Measurements from ENCODE around the gene DNAJC1. TPM values are rescaled to one million over a fixed set of nuclear protein-coding genes. Genes with fewer than 3 reads are reported as not detected.

Gene DNAJC1
- total and polyA plus RNA-seq, 2 of the 8 experiments (the other 6 are each of a cell fraction or from before 2014, with no cell fraction given) = 6.8 to 14.8 TPM

DNA sequence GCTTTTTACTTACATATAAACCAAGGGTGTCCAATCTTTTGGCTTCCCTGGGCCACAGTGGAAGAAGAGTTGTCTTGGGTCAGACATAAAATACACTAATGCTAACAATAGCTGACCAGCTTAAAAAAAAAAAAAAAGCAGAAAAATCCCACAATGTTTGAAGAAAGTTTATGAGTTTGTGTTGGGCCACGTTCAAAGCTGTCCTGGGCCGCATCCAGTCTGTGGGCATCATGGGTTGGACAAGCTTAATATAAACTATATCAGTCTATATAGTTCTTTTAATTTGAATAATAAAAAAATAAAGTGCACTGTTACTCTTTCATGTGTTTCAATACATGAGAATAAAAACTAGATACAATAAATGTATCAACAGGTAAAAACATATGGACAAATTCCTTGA, 179.9 kb downstream of the DNAJC1 start:
- Histone ChIP-seq H3K23me2 (ENCODE audit: low read depth, low read length) (no peaks in the 10 kb centered on the region), H3K56ac (replicated peaks; ENCODE audit: insufficient read length, low read depth, low read length) (no peak overlapping the region), H3K14ac (ENCODE audit: insufficient read length) (no peak overlapping the region), H3K9ac (replicated peaks in 1 of 4; ENCODE audit: extremely low read depth in 1 of 4, low read depth in 3 of 4, low read length in 3 of 4) (no peak overlapping the region), H2AFZ (ENCODE audit: low read length) (no peak overlapping the region), H3K4me1 (replicated peaks in 1 of 4; ENCODE audit: control insufficient read depth in 3 of 4, insufficient read depth in 4 of 4, low read length in 3 of 4) (no peaks in the 10 kb centered on the region), H3K36me3 (ENCODE audit: control insufficient read depth in 2 of 4, insufficient read depth in 4 of 4, low read length in 3 of 4) (peaks cover 0 to 2% (median 0%) of the 10 kb centered on the region in 4 experiments; a peak in 1 of 8 replicates), H3K4me2 (ENCODE audit: insufficient read depth in 1 of 2, low read depth in 2 of 2, low read length in 2 of 2) (no peak overlapping the region), H2BK12ac (ENCODE audit: low read depth, low read length) (no peak overlapping the region), H3K4ac (replicated peaks; ENCODE audit: insufficient read length, low read depth, low read length) (no peak overlapping the region), H2BK20ac (ENCODE audit: low read length) (no peak overlapping the region), H3K27ac (ENCODE audit: low read depth, low read length) (no peak overlapping the region), H3K27me3 (replicated peaks in 1 of 4; ENCODE audit: control insufficient read depth in 3 of 4, extremely low read depth in 1 of 4, insufficient read depth in 3 of 4, low read length in 3 of 4) (no peaks in the 10 kb centered on the region), H2BK15ac (ENCODE audit: low read length) (no peak overlapping the region), H4K5ac (ENCODE audit: insufficient read length, low read depth, low read length) (no peak overlapping the region), H2BK5ac (ENCODE audit: low read depth, low read length) (no peak overlapping the region), H4K20me1 (replicated peaks in 1 of 2; ENCODE audit: control insufficient read depth in 1 of 2, insufficient read depth in 2 of 2, low read length in 2 of 2) (no peaks in the 10 kb centered on the region), H3K23ac (ENCODE audit: insufficient read length) (no peak overlapping the region), H3K4me3 (ENCODE audit: extremely low read depth in 1 of 4, insufficient read depth in 2 of 4, low read depth in 3 of 4, low read length in 4 of 4) (no peak overlapping the region), H4K8ac (ENCODE audit: extremely low read depth, insufficient read depth, low read length) (no peak overlapping the region), H3K79me2 (ENCODE audit: control insufficient read depth in 1 of 2, insufficient read depth in 2 of 2, low read length in 2 of 2) (no peaks in the 10 kb centered on the region), H3K9me3 (ENCODE audit: insufficient read depth in 2 of 2, low read depth in 1 of 2, low read length in 1 of 2) (peaks cover 13 to 19% of the 10 kb centered on the region in 2 experiments), H3K79me1 (ENCODE audit: low read depth, low read length) (no peaks in the 10 kb centered on the region), H2AK5ac (ENCODE audit: low read depth, low read length) (no peak overlapping the region), H4K91ac (replicated peaks; ENCODE audit: insufficient read length, low read length) (no peak overlapping the region), H2BK120ac (replicated peaks; ENCODE audit: low read depth, low read length) (no peak overlapping the region), H3K18ac (ENCODE audit: extremely low read depth, low read length) (no peak overlapping the region)
- TF ChIP-seq YY1 (IDR thresholded peaks at IDR 0.05; ENCODE audit: low read depth, low read length) = no peak
- TF ChIP-seq FOSL1 (IDR thresholded peaks at IDR 0.05; ENCODE audit: insufficient read depth, low read depth, low read length) = no peak
- TF ChIP-seq TCF12 (IDR thresholded peaks at IDR 0.05; ENCODE audit: low read depth, low read length) = no peak
- no peak for TF ChIP-seq SUZ12 (IDR thresholded peaks at IDR 0.05; ENCODE audit: low read length)
- no peak for TF ChIP-seq EP300 (IDR thresholded peaks at IDR 0.05; ENCODE audit: borderline replicate concordance in 1 of 2, low read depth in 2 of 2, low read length in 2 of 2)
- no peak for TF ChIP-seq TAF7 (optimal IDR thresholded peaks at IDR 0.05; ENCODE audit: borderline replicate concordance, low read depth, low read length)
- TF ChIP-seq MAFK (IDR thresholded peaks at IDR 0.05; ENCODE audit: low read depth, low read length) = no peak
- TF ChIP-seq KDM5A (IDR thresholded peaks at IDR 0.05; ENCODE audit: low read length) = no peak
- TF ChIP-seq RXRA (IDR thresholded peaks at IDR 0.05; ENCODE audit: insufficient read depth, low read depth, low read length) = no peak
- ChIA-PET CTCF (ENCODE audit: partially characterized antibody) (interaction anchor here (0.6 to 1.4 kb wide), 2 partner anchors 30 to 286 kb away, joined by 3 to 4 read pairs; no protein-coding TSS in a partner anchor), POLR2A (ENCODE audit: partially characterized antibody) (no interaction called here)
- FAIRE-seq = no peak
- DNase-seq (ENCODE audit: low read depth in 1 of 2, low spot score in 2 of 2) = no peak
- WGBS, 2 experiments (ENCODE audit: extremely low coverage in 1 of 2, insufficient coverage in 1 of 2, insufficient read length in 1 of 2, insufficient replicate concordance in 2 of 2, low coverage in 1 of 2, low lambda C conversion rate in 2 of 2, missing lambda C conversion rate in 1 of 2) = 90% methylated on average over 2 of the region's 2 CpGs; no CpG with 5 or more reads in 1 of the 2 experiments
